Caki2 (cell line): ENCODE data around the gene RSAD1. TPM values are rescaled to one million over a fixed set of nuclear protein-coding genes. Genes with fewer than 3 reads are reported as not detected.
A peak's percentile ranks its signal among the peaks of the same experiment; 100 is the strongest.
"Not testable (repeated sequence)": the region's sequence is repeated elsewhere in the genome, so short reads cannot be mapped to it uniquely, and the experiment has no call there.

Source experiments
- DNase-seq: peaks from one replicate; pipeline ENCODE4 v3.0.0-alpha.2; 2015; ENCODE audit warnings: low read depth
- in situ Hi-C: cut with HindIII; loops from 2 replicates; pipeline ENCODE4 v1.10.0; 2016; ENCODE audit warnings: low sequenced_read_pairs, low pct_unique_long_range_greater_than_20kb, mixed read lengths
- total RNA-seq: library from RNA; depleted of rRNA; stranded (reverse); fragments of >200 nt; shearing (Covaris generic); gene quantifications from 2 replicates; pipeline ENCODE4 v1.2.3, GENCODE V29; 2014; ENCODE audit warnings: low replicate concordance

Gene RSAD1
- total RNA-seq, 1 experiment from 2014 or later, result 31.4 TPM

- no peak for DNase-seq
- in situ Hi-C loops, result no loop called here
Measured at GRCh38 chr17:50468304-50469207, 10.1 kb upstream of the RSAD1 start, which contains the start of gene CHAD. TSS of gene CHAD (minus strand) at chr17:50468880. CDS start at chr17:50468813, 67 bp downstream.

- in situ Hi-C loops, result no loop called here
- no peak for DNase-seq
Measured at GRCh38 chr17:50469208-50469605, 9.5 kb upstream of the RSAD1 start.

- no peak for DNase-seq
- in situ Hi-C loops, result no loop called here
Measured at GRCh38 chr17:50469671-50470305, 8.9 kb upstream of the RSAD1 start.

- DNase-seq, result no peak
- in situ Hi-C loops, result no loop called here
Measured at GRCh38 chr17:50470426-50470825, 8.2 kb upstream of the RSAD1 start.

- DNase-seq, result no peak
- in situ Hi-C loops, result no loop called here
Measured at GRCh38 chr17:50471009-50471905, 7.4 kb upstream of the RSAD1 start.

- DNase-seq, result no peak
- in situ Hi-C loops, result no loop called here
Measured at GRCh38 chr17:50472286-50472685, 6.4 kb upstream of the RSAD1 start.

GRCh38 chr17:50472761-50473161, 5.9 kb upstream of the RSAD1 start:
- in situ Hi-C loops, DNase-seq: not testable (repeated sequence)

GRCh38 chr17:50473901-50474300, 4.8 kb upstream of the RSAD1 start:
- in situ Hi-C loops, result no loop called here
- DNase-seq, result no peak

- DNase-seq, result no peak
- in situ Hi-C loops, result no loop called here
Measured at GRCh38 chr17:50474523-50474922, 4.1 kb upstream of the RSAD1 start.

GRCh38 chr17:50475362-50475761, 3.3 kb upstream of the RSAD1 start:
- in situ Hi-C loops, result no loop called here
- no peak for DNase-seq

GRCh38 chr17:50475775-50476544, 2.7 kb upstream of the RSAD1 start:
- DNase-seq, in situ Hi-C loops: not testable (repeated sequence)

GRCh38 chr17:50476545-50477315, 1.9 kb upstream of the RSAD1 start:
- in situ Hi-C loops, result no loop called here
- no peak for DNase-seq

GRCh38 chr17:50477976-50478375, 684 bp upstream of the RSAD1 start:
- no peak for DNase-seq
- in situ Hi-C loops, result no loop called here

GRCh38 chr17:50479522-50480141, 972 bp downstream of the RSAD1 start:
- in situ Hi-C loops, result no loop called here
- peak; percentile 57 for DNase-seq

GRCh38 chr17:50480142-50480764, 1.6 kb downstream of the RSAD1 start:
- no peak for DNase-seq

GRCh38 chr17:50480854-50481490, 2.3 kb downstream of the RSAD1 start:
- in situ Hi-C loops, result no loop called here
- no peak for DNase-seq

More at GRCh38 chr17:50480142-50480764, 1.6 kb downstream of the RSAD1 start:
- in situ Hi-C loops, result no loop called here
